Activated T-cell treated with anti-CD3 and anti-CD28 coated beads, Interleukin-2, amount 50 U/mL, for 48 hours (primary cell): ENCODE results near the gene ANK2.
"Not testable (repeated sequence)": the region's sequence is repeated elsewhere in the genome, so short reads cannot be mapped to it uniquely, and the experiment has no call there.

Source experiments
- DNase-seq, 2 experiments: peaks; one replicate each; pipeline ENCODE4 v3.0.0-alpha.2; 2020

ANK2 gene

GRCh38 chr4:113154281-113154680 is 104.8 kb downstream of the ANK2 start:
- no peak for DNase-seq

DNA sequence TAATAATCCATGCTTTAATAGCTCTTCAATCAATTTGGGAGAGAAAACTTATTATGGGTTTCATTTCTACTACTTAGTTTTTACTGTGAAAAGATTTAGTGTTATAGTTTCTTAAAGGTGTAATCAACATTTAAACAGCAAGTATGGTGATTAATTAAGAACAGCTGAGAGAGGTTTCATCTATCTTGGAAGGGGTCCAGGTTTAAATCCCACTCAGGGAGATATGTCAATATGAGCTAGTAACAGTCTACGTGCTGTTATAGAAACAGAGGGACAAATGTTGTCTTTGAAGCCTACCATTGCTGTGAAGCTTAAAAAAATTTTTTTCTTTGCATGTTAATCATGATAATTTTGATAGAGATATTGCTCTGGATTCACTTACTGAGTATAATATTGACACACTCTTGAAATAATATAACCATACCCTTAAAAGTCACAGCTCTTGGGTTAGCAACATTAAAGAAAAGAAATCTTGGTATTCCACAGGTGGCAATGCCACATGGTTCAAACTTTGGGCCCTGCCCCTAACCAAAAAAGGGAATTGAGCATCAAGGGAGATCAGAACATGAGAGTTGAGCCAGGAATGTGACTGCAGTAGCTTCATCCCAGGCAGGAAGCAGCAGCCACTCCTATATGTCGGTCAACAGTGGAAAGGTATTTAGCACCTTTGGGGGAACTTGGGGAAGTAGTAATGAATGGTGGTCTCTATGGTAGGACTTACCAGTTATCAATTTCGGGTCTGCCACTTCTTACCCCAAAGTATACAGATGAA is 107.8 kb downstream of the ANK2 start:
- DNase-seq: no peak

GRCh38 chr4:113159942-113160545 is 110.6 kb downstream of the ANK2 start:
- no peak for DNase-seq

DNA sequence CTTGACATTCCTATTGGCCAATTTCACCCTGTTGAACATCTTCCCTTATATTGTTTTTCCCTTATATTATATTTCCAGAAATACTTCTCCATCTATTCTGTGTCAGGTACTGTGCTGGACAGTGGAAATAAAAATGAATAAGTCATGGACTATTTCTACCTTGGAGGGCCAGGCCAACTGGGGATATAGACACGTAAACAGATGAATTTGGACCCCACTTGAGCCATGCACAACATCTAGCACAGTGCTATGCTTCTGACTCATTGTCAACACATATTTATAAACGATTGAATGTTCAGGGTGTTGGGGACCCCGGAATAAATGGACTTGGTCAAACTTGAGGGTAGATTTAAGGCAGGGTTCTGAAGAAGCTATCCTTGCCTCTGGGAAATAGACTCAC is 111.1 kb downstream of the ANK2 start:
- no peak for DNase-seq

DNA sequence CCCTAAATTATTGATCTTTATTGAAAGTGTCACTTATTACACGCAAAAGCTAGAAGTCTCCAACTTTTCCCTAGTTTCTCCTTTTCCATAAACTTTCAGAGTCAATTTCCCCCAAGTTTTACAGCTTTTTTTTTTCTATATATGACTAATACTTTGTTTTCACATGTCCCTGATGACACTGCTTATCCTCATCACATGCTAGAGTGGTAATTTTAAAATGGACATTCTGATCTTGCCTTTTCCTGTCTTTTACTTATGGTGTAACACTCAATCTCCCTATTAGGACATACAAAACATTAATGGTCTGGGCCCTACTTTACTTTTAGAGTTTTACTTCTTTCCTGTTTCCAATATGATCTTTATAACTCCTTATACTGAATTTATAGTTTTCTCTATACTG is 112.6 kb downstream of the ANK2 start:
- DNase-seq: no peak

- DNase-seq: no peak
Measured at GRCh38 chr4:113169368-113169767, 119.9 kb downstream of the ANK2 start.

GRCh38 chr4:113170115-113170804 is 120.8 kb downstream of the ANK2 start:
- DNase-seq: no peak

DNA sequence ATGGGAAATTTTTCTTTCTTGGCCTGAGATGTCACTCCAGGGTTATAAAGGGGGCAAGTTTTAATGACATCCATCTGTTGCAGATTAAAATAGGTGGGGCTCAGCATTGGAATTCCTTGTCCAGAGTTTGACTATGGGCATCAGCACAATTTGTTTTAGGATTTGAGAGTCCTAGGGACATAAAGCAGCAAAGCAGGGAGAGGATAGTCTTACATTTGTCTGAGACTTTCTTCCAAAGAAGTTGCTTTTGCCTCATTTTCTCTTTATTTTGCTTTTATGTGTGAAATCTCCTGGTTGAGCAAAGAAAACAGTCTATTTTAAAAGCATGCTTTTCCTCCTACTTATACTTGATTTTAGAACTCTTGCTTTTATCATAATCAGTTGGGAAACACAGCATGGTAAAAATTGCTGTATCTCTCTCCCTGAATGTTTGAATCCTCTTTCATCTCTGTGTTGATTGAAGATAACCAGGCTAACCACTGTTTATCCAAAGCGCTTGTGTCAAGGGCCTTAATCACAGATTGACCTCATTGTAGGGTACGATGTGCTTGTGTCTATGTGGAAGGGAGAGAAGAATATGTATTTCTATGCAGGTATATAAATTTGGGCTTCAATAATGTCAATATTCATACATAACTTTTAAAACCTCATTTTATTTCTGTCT is 121.5 kb downstream of the ANK2 start:
- no peak for DNase-seq

DNA sequence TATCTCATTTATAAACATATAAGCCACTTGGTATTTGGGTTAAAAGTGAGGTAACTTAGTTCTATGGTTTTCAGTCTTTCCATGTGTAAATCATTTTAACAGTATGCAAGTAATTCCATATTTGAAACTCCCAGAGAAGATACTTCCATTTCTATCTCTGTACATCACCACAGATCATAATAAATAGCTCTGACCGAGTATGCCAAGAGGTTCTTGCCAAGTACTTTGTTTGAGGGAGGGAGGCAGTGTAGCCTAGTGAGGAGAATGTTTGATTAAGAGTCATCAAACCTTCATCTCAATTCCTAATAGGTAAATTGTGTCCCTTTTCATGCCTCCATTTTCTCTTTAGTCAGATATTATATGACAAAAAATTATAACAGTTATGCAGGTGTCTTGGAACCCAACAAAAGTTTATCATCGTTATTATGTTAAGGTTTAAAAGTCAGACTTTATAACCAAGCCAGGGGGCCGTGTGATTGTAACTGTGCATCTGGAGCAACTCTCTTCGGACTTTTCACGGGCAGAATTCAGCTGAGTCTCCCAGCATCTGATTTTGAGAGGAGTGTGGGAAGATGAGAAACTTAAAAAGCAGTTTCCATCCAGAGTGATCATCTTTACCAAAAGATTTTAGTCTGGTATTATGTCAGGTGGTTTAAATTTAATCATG is 123.8 kb downstream of the ANK2 start:
- DNase-seq: no peak

DNA sequence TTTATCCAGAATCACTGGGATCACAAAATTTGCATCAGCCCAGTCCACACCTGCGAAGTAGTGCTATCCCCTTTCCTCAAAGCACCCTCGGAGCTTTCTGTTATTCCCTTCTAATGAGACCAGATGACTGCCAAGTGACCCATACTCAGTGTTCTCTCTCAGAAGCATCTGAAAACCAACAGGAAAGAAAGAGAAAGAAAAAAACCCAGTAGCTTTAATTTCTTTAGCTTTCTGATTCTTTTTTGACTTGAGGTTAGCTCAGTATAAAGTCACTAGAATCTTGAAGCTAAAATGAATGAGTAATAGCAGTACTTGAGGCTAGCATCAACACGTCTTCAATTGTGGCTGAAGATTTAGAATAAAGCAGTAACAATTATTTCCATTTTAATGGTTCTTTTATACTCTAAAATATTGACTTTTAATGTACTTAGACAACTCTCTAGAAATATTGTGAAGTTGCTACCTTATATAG is 124.4 kb downstream of the ANK2 start:
- DNase-seq: no peak

- DNase-seq: no peak
Measured at GRCh38 chr4:113179091-113179490, 129.6 kb downstream of the ANK2 start.

DNA sequence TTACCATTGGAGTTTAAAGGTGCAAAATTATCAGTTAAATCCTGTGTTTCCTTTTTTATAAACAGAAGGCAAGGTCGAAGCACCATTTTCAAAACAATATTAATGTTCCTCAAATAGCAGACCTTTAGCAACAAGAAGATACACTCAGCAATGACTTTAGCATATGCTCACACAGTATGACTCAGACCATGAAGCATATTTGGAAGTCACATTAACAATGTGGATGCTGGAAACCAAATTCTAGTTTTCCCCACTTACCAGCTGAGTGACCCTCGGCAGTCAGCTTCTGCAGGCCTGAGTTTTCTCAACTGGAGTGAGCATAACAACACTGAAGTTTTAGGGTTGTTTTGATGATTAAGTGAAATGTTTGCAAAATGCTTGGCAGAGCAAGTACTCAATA is 130.5 kb downstream of the ANK2 start:
- DNase-seq: no peak

- DNase-seq: no peak
Measured at GRCh38 chr4:113181289-113182007, 132.0 kb downstream of the ANK2 start.

GRCh38 chr4:113183032-113183605 is 133.7 kb downstream of the ANK2 start:
- DNase-seq: no peak

DNA sequence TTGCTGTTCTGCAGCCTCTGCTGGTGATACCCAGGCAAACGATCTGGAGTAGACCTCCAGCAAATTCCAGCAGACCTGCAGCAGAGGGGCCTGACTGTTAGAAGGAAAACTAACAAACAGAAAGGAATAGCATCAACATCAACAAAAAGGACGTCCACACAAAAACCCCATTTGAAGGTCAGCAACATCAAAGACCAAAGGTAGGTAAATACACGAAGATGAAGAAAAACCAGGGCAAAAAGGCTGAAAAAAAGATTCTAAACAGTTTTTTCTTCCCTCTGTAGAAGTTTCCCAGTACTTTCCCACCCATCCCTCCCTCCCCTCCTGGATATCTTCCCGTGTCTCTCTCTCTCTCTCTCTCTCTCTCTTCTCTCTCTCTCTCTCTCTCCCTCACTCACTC is 136.8 kb downstream of the ANK2 start:
- DNase-seq: not testable (repeated sequence)

- no peak for DNase-seq
Measured at GRCh38 chr4:113186913-113187312, 137.5 kb downstream of the ANK2 start.

- DNase-seq: no peak
Measured at GRCh38 chr4:113187358-113187757, 137.9 kb downstream of the ANK2 start.

- DNase-seq: no peak
Measured at GRCh38 chr4:113189546-113189945, 140.1 kb downstream of the ANK2 start.

DNA sequence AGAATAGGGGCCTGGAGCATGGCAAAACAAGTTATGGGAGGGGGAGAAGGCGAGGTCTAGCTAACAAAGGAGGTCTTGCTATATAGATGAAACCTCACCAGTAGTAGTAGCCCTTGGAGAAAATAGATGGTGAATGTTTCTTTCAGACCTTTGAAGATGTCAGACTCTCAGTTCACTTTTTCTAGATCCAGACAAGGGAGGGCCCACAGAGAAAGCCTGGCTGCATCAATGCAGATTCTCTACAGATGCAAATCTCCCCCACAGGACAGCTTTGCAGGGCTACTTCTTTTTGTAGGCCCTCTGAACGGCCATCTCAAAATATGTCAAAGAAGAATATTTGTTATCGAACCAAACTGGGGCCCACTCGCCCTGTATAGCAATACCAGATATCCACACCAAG is 159.7 kb downstream of the ANK2 start:
- no peak for DNase-seq

- no peak for DNase-seq
Measured at GRCh38 chr4:113209652-113210320, 160.3 kb downstream of the ANK2 start.

GRCh38 chr4:113212613-113213012 is 163.2 kb downstream of the ANK2 start:
- no peak for DNase-seq
